Measurements from ENCODE around the gene OR9Q1. TPM values are rescaled to one million over a fixed set of nuclear protein-coding genes. Genes with fewer than 3 reads are reported as not detected.

The OR9Q1 gene
- total and polyA plus RNA-seq, 2 of the 8 experiments (the other 6 are each of a cell fraction or from before 2014, with no cell fraction given) = not detected

GRCh38 chr11:57977709-57978108 is 46.0 kb upstream of the OR9Q1 start (continued):
- TF ChIP-seq CHD7 (IDR thresholded peaks at IDR 0.05; ENCODE audit: insufficient replicate concordance, low read length) (no peak), POU5F1 (IDR thresholded peaks at IDR 0.05; ENCODE audit: low read depth, low read length) (no peak), KDM1A (IDR thresholded peaks at IDR 0.05; ENCODE audit: borderline replicate concordance, low read length) (no peak), SP4 (IDR thresholded peaks at IDR 0.05; ENCODE audit: low read length) (no peak), MAX (IDR thresholded peaks at IDR 0.05) (no peak), CBX5 (IDR thresholded peaks at IDR 0.05; ENCODE audit: low read depth, low read length) (no peak), FOSL1 (IDR thresholded peaks at IDR 0.05; ENCODE audit: insufficient read depth, low read depth, low read length) (no peak)
